Psoas muscle (tissue), 8 donors: ENCODE measurements around the gene RASSF8. TPM values are rescaled to one million over a fixed set of nuclear protein-coding genes. Genes with fewer than 3 reads are reported as not detected.

ENCODE experiments used
- ATAC-seq, 4 donors: fragments of 200-7000 bp; cut with Tn5 transposase; one replicate each; pipeline ENCODE4 v1.9.1; 2020; ENCODE audit warnings: moderate library complexity in 3 of 4, mild to moderate bottlenecking in 2 of 4
- DNase-seq, 2 donors: peaks; one replicate each; pipeline ENCODE4 v3.0.0-alpha.2; 2020
- H3K27ac ChIP-seq: fragments of 200-600 bp; one replicate; pipeline ENCODE4 v1.8.0; 2022
- H3K27me3 ChIP-seq, 3 donors: fragments of 200-600 bp in 1 of 3; one replicate each; pipeline versions ENCODE4 v1.6.1 to v1.8.0; 2013 to 2022; ENCODE audit warnings: low read length in 2 of 3, mild to moderate bottlenecking in 2 of 3, moderate library complexity in 1 of 3; ENCODE audit not compliant: insufficient read depth in 3 of 3
- H3K36me3 ChIP-seq, 2 donors: fragments of 200-600 bp in 1 of 2; one replicate each; pipeline versions ENCODE4 v1.6.1 to v1.8.0; 2013 to 2022; ENCODE audit warnings: low read depth in 1 of 2, mild to moderate bottlenecking in 1 of 2, moderate library complexity in 1 of 2; ENCODE audit not compliant: insufficient read depth in 1 of 2
- H3K4me1 ChIP-seq: fragments of 200-600 bp; one replicate; pipeline ENCODE4 v1.8.0; 2022
- H3K4me3 ChIP-seq: fragments of 200-600 bp; one replicate; pipeline ENCODE4 v1.8.0; 2022; ENCODE audit warnings: mild to moderate bottlenecking
- H3K9me3 ChIP-seq: fragments of 200-600 bp; one replicate; pipeline ENCODE4 v1.8.0; 2022
- WGBS, 3 donors: extraction: QIAGEN DNeasy Blood & Tissue Kit; methylation state at CpG; one replicate each; pipeline versions ENCODE4 v1.1.6 to v1.1.7; 2013; 5-methylcytosine and 5-hydroxymethylcytosine counted together
- intact Hi-C, 2 donors: fragments of 100-400 bp; cut with DNase I; formaldehyde crosslinking; loops; one replicate each; pipeline versions ENCODE4 v1.11.0 to v1.14.2; 2022
- polyA plus RNA-seq, 3 donors: library from polyadenylated mRNA; stranded (reverse); fragments of 200-250 nt; gene quantifications; one replicate each; pipeline ENCODE4 v1.2.3, GENCODE V29; 2013
- total RNA-seq, 4 donors: library from RNA; stranded (reverse); fragmentation: NEBNext Ultra II Directional in 2 of 4; extraction: Animal tissue kit (Norgen Biotek cat#: 25700) in 2 of 4; gene quantifications; one replicate each; pipeline versions ENCODE4 v1.2.1 to v1.2.4, GENCODE V29; 2021 to 2023
- TF ChIP-seq, protein P1 (sequence below): fragments of 200-600 bp; IDR thresholded peaks from one replicate; pipeline ENCODE4 v1.8.0; 2022; ENCODE audit warnings: antibody characterized with exemption
- donor health status: healthy with polysubstance abuse.
- donor health status: DM: no; HTN: no; CAD: no; lungs with moderate emphysema.
- donor health status: Bipolar disorder and iron deficiency.
- donor health status: healthy.
- donor health status: DM: yes; HTN: yes; CAD: no.
- donor health status: DM: no; HTN: no; CAD: no.
- donor health status: DM: no; HTN: no; CAD: no.
- donor health status: DM: yes; HTN: yes; CAD: no.

Gene RASSF8
- total and polyA plus RNA-seq, 7 donors, result 7.7 to 80.3 (median 41.9) TPM

DNA sequence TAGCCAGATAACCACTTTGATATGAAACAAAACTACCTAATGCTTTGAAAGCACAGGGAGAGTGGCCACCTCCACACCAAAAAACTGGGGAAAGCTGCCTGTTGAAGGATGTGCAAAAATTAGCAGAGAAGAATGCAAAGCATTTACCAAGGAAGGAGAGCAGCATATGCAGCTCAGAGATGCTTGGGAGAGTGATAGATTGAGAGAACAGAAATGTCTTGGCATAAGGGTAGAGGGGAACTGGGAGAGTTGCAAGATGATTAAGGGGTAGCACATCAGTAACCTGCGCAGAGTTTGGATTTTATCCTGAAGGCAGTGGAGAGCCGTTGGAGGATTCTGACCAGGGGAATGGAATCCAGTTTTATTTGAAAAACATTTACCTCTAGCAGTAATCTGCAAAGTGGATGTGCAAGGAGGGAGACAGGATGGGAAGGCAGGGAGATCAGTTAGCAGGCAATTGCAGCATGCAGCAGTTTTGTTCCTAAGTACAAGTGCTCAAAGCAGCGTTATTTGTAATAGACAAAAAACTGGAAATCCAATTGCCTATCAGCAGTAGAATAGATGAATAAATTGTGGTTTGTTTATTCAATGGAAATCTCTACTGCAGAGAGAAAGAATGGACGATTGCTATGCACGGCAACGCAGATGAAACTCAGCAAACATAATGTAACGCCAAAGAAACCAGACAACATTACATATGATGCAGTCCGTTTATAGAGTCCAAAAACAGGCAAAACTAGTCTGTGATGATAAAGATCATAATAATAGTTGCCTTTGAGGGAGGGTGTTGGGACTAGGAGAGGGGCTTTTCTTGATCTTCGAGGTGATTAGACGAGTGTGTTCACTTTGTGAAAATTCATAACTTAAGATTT lies 84.9 kb downstream of the RASSF8 start:
- Histone ChIP-seq H3K9me3 (no peaks in the 10 kb centered on the region), H3K4me3 (no peak overlapping the region), H3K27ac (no peak overlapping the region), H3K36me3 (no peaks in the 10 kb centered on the region), H3K27me3 (no peaks in the 10 kb centered on the region), H3K4me1 (peaks cover 26% of the 10 kb centered on the region)
- no peak for DNase-seq
- intact Hi-C loops, result no loop called here
- ATAC-seq, result no peak
- 76 to 85% (median 80%) methylated on average over 10 of the region's 10 CpGs for WGBS, 3 donors
- TF ChIP-seq, protein P1, sequence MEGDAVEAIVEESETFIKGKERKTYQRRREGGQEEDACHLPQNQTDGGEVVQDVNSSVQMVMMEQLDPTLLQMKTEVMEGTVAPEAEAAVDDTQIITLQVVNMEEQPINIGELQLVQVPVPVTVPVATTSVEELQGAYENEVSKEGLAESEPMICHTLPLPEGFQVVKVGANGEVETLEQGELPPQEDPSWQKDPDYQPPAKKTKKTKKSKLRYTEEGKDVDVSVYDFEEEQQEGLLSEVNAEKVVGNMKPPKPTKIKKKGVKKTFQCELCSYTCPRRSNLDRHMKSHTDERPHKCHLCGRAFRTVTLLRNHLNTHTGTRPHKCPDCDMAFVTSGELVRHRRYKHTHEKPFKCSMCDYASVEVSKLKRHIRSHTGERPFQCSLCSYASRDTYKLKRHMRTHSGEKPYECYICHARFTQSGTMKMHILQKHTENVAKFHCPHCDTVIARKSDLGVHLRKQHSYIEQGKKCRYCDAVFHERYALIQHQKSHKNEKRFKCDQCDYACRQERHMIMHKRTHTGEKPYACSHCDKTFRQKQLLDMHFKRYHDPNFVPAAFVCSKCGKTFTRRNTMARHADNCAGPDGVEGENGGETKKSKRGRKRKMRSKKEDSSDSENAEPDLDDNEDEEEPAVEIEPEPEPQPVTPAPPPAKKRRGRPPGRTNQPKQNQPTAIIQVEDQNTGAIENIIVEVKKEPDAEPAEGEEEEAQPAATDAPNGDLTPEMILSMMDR, result no peak

DNA sequence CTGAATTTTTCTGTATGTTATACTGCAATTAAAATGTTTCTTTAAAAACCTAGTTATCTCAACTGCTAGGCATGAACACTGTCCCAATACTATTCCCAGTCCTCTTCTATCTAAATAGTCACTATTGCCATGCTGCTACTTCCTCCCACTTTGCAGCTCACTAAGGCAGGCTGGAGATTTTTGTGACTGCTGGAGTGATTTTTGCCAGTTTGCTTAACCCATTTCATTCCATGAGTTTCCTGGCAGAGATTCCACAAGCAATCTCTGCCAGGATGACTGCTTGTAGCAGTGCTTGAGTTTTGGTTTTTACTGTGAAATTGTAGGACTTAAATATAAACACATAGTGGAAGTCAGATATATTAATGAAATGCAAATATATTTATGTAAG lies 85.5 kb downstream of the RASSF8 start:
- ATAC-seq (no peak), DNase-seq (no peak)
- Histone ChIP-seq H3K4me3 (no peak overlapping the region), H3K4me1 (peaks cover 29% of the 10 kb centered on the region), H3K9me3 (no peaks in the 10 kb centered on the region), H3K27ac (no peak overlapping the region), H3K36me3 (no peaks in the 10 kb centered on the region), H3K27me3 (no peaks in the 10 kb centered on the region)
- intact Hi-C loops, result no loop called here
- TF ChIP-seq, protein P1, result no peak

DNA sequence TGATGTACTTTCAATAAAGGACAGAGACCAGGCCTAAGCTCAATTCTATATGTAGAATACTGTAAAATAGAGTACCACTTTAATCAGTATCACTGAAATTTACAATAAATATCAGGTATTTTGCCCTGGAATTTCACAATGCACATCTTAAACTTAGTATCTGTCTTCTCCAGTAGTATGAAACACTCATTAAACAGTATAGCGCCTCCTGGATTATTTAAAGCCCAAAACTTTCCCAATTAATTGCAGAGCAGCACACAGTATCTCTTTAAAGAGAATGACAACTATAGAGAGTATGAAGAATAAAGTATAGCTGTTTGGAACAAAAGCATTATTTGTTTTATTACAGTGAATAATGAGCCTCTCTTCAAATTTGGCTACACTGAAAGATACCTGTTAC lies 86.1 kb downstream of the RASSF8 start:
- no peak overlapping the region for H3K27ac ChIP-seq
- no peaks in the 10 kb centered on the region for H3K36me3 ChIP-seq
- ATAC-seq (no peak), DNase-seq (no peak)
- H3K4me1 ChIP-seq, result peaks cover 29% of the 10 kb centered on the region
- no peaks in the 10 kb centered on the region for H3K9me3 ChIP-seq
- intact Hi-C loops, result no loop called here
- WGBS, 3 donors, result 90 to 97% (median 97%) methylated on average over 1 of the region's 1 CpG
- H3K4me3 ChIP-seq, result no peak overlapping the region
- TF ChIP-seq, protein P1, result no peak
- no peaks in the 10 kb centered on the region for H3K27me3 ChIP-seq

DNA sequence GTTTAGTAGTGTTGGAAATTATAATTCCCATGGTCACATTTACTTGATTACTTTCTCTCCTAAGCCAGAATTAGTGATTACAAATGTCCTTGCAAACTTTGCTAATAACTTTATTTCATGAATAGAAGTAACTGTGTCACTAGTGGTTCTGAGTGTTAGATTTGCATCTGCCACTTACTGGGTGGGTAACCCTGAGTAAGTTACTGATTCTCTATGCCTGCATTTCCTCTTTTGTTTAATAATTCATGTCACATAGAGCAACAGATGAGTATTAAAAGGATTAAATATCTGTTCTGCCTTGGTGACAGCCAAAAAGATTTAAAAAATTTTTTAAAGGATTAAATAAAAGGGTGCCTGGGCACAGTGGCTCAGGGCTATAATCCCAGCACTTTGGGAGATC lies 87.7 kb downstream of the RASSF8 start:
- H3K27ac ChIP-seq, result no peak overlapping the region
- TF ChIP-seq, protein P1, result no peak
- intact Hi-C loops, result no loop called here
- H3K9me3 ChIP-seq, result no peaks in the 10 kb centered on the region
- ATAC-seq (no peak), DNase-seq (no peak)
- H3K36me3 ChIP-seq, result no peaks in the 10 kb centered on the region
- H3K4me1 ChIP-seq, result peaks cover 29% of the 10 kb centered on the region
- no peaks in the 10 kb centered on the region for H3K27me3 ChIP-seq
- H3K4me3 ChIP-seq, result no peak overlapping the region

DNA sequence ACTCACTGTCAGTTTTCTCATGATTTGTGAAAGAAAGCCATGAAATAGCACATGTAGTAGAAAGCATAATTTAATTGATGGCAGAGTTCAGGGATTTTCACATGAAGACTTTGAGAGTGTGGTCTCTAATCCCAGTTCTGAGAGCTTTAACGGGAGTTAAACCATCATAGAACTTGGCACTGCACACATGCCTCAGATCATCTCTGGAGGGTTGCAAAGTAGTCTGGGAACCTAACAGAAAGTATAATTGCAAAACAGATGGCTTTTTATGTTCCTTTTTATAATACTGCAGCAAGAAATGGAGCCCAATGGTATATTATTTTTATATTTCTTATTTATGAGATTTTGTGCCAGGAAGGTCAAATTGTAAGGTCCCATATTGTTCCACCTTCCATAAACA lies 88.4 kb downstream of the RASSF8 start:
- Histone ChIP-seq H3K27me3 (no peaks in the 10 kb centered on the region), H3K4me1 (peaks cover 29% of the 10 kb centered on the region), H3K9me3 (no peaks in the 10 kb centered on the region), H3K36me3 (no peaks in the 10 kb centered on the region), H3K4me3 (no peak overlapping the region), H3K27ac (peak overlapping the region; percentile 87)
- TF ChIP-seq, protein P1, result no peak
- no peak for ATAC-seq
- intact Hi-C loops, result no loop called here
- no peak for DNase-seq
- WGBS, 3 donors, result 16 to 44% (median 17%) methylated on average over 1 of the region's 1 CpG
